IPS-20b (cell line): ENCODE measurements around the gene ALDH1L1.
A peak's percentile ranks its signal among the peaks of the same experiment; 100 is the strongest.

Source experiments
- H3K27ac ChIP-seq: one replicate; pipeline ENCODE4 v1.5.1; 2013; ENCODE audit warnings: low read length
- H3K27me3 ChIP-seq: 2 replicates; pipeline ENCODE4 v1.6.1; 2013; ENCODE audit warnings: mild to moderate bottlenecking, low read length, inconsistent platforms; ENCODE audit not compliant: insufficient read depth
- H3K36me3 ChIP-seq: 2 replicates; pipeline ENCODE4 v1.6.1; 2013; ENCODE audit warnings: low read depth, mild to moderate bottlenecking, inconsistent platforms, low read length, moderate library complexity; ENCODE audit not compliant: insufficient read depth
- H3K4me1 ChIP-seq: 2 replicates; pipeline ENCODE4 v1.6.1; 2013; ENCODE audit warnings: mild to moderate bottlenecking, control low read depth, inconsistent platforms, low read length, moderate library complexity; ENCODE audit not compliant: insufficient read depth
- H3K4me3 ChIP-seq: 2 replicates; pipeline ENCODE4 v1.5.1; 2013; ENCODE audit warnings: mild to moderate bottlenecking, low read length, inconsistent platforms
- H3K9ac ChIP-seq: 2 replicates; pipeline ENCODE4 v1.6.1; 2013; ENCODE audit warnings: low read depth, mild to moderate bottlenecking, inconsistent platforms, low read length, moderate library complexity
- H3K9me3 ChIP-seq: 2 replicates; pipeline ENCODE4 v1.6.1; 2013; ENCODE audit warnings: mild to moderate bottlenecking, low read depth, low read length, inconsistent platforms; ENCODE audit not compliant: insufficient read depth

ALDH1L1 gene

GRCh38 chr3:126180477-126181397 lies at the start of gene ALDH1L1:
Gene ALDH1L1 (minus strand): TSS chr3:126180586. CDS start chr3:126160979, 19,607 bp downstream.
- H3K4me3 ChIP-seq: peak within 1 kb of the TSS; percentile 77
- H3K9me3 ChIP-seq: no peaks in the 10 kb centered on the region
- no peaks in the 10 kb centered on the region for H3K4me1 ChIP-seq
- H3K27me3 ChIP-seq: peaks cover 45% of the 10 kb centered on the region
- no peaks in the 10 kb centered on the region for H3K36me3 ChIP-seq
- H3K27ac ChIP-seq: no peak within 1 kb of the TSS
- H3K9ac ChIP-seq: peak within 1 kb of the TSS; percentile 69; the same call in 1 of the 2 replicates

- no peaks in the 10 kb centered on the region for H3K27me3 ChIP-seq
- H3K9me3 ChIP-seq: no peaks in the 10 kb centered on the region
- no peaks in the 10 kb centered on the region for H3K36me3 ChIP-seq
- no peak overlapping the region for H3K9ac ChIP-seq
- H3K27ac ChIP-seq: no peak overlapping the region
- no peak overlapping the region for H3K4me3 ChIP-seq
- no peaks in the 10 kb centered on the region for H3K4me1 ChIP-seq
Measured at GRCh38 chr3:126226374-126226773, 46.0 kb upstream of the ALDH1L1 start.

GRCh38 chr3:126216416-126216815 lies 36.0 kb upstream of the ALDH1L1 start:
- Histone ChIP-seq H3K9me3 (no peaks in the 10 kb centered on the region), H3K9ac (no peak overlapping the region), H3K27me3 (peaks cover 42% of the 10 kb centered on the region), H3K27ac (no peak overlapping the region), H3K4me1 (no peaks in the 10 kb centered on the region; the same call in 1 of the 2 replicates), H3K4me3 (no peak overlapping the region), H3K36me3 (no peaks in the 10 kb centered on the region)

DNA sequence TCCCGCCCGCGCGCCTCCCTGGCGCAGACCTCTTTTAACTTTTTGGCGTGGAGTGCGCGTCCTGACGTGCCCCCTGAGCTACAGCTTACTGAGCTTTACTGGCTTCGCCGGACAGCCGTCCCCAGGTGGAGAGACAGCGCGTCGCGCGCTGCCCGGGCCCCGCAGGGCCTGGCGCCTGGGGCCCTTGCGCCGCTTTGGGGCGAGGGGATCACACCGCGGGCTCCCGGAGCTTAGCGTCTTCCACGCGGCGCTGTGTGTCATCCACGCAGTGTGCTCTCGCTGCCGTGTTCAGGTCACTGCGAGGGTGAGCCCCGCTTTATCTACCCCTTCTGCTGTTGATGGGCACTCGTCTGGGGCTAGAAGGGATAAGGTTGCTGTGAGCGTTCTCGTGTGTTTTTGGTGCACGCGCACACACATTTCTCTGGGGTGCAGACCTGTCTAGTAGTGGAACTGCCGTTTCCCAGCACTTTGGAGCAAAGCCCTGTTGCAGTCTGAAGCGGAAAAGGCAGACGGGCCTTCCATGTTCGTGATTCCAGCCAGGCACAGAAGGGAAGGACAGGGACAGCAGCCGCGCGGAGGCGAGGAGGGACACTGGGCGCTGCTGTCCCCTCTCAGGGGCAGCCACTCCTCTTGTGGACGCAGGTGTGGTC lies 33.1 kb upstream of the ALDH1L1 start:
- H3K27ac ChIP-seq: no peak overlapping the region
- no peaks in the 10 kb centered on the region for H3K9me3 ChIP-seq

DNA sequence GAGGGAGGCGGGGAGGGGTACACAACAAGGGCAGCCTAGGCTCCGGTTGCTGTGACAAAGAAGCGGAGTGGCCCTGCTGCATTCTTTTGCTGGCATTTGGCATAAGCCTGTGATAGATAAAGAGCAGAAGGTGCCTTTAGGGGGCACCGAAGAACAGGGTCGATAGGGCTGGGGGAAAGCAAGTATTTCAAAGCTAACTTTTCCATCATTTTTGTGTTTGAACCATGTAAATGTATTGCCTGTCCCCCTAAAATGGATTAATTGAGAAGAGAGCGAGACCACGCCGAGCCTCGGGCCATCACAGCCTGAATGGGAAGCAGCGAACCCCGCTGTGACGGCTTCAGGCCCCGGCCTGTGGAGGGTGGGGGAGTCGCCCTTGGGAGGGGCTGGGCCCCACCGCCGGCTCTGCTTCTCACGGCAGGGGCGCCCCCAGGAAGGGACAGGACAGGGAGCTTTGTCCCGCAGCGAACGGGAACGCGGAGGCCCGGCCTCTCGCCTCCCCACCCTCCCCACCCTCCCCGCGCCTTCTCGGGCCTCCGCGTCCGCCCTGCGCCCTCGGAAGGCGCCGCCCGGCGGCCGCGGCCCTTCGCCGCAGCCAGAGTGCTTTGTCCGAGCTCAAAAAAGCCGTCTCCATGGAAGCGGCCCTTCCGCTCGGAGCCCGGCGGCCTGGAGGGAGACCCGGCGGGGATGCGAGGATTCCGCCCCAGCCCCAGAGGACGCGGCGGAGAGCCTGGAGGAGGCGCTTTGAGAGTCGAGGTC lies 32.4 kb upstream of the ALDH1L1 start:
- Histone ChIP-seq H3K9ac (peak overlapping the region; percentile 73; the same call in 1 of the 2 replicates), H3K27ac (no peak overlapping the region), H3K4me1 (no peaks in the 10 kb centered on the region; the same call in 1 of the 2 replicates), H3K9me3 (no peaks in the 10 kb centered on the region), H3K36me3 (no peaks in the 10 kb centered on the region), H3K27me3 (peaks cover 45% of the 10 kb centered on the region), H3K4me3 (peak overlapping the region; percentile 56)

More for the DNA sequence above, 33.1 kb upstream of the ALDH1L1 start:
- Histone ChIP-seq H3K9ac (peak overlapping the region; percentile 73), H3K27me3 (peaks cover 45% of the 10 kb centered on the region), H3K36me3 (no peaks in the 10 kb centered on the region), H3K4me1 (no peaks in the 10 kb centered on the region; the same call in 1 of the 2 replicates), H3K4me3 (peak overlapping the region; percentile 56)

DNA sequence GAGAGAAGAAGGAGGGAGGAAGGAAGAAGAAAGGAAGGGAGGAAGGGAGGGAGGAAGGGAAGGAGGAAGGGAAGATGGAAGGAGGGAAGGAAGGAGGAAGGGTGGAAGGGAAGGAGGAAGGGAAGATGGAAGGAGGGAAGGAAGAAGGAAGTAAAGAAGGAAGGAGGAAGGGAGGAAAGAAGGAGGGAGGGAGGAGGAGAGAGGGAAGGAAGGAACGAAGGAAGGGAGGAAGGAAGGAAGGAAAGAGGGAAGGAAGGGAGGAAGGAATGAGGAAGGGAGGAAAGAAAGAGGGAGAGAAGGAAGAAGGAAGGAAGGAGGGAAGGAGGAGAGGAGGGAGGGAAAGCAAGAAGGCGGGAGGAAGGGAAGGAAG lies 31.8 kb upstream of the ALDH1L1 start:
- Histone ChIP-seq H3K27me3 (peaks cover 45% of the 10 kb centered on the region), H3K4me1 (no peaks in the 10 kb centered on the region; the same call in 1 of the 2 replicates), H3K9me3 (no peaks in the 10 kb centered on the region), H3K36me3 (no peaks in the 10 kb centered on the region), H3K4me3 (peak overlapping the region; percentile 56), H3K27ac (no peak overlapping the region), H3K9ac (peak overlapping the region; percentile 72; the same call in 1 of the 2 replicates)

DNA sequence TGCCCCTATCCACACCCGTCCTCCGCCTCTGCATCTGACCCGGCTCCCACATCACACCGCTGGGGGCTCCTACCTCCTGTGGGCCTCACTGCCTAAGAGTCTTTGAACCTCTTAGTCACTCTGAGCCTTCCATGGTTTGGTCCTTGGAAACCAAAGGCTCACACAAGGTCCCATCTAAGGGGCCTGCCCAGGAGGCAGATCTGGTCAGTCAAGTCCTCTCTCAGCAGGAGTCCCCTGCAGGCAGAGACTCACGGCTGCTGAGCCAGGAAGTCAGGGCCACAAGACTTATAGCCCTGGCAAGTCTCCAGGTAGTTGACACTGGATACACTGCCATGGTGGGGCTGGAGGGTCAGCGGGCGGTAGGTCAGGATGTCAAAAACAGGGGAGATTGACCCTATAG lies 31.2 kb upstream of the ALDH1L1 start:
- Histone ChIP-seq H3K27ac (no peak overlapping the region), H3K27me3 (peaks cover 41% of the 10 kb centered on the region), H3K4me3 (no peak overlapping the region), H3K36me3 (no peaks in the 10 kb centered on the region), H3K4me1 (no peaks in the 10 kb centered on the region; the same call in 1 of the 2 replicates), H3K9ac (no peak overlapping the region), H3K9me3 (no peaks in the 10 kb centered on the region)

GRCh38 chr3:126210606-126211005 lies 30.2 kb upstream of the ALDH1L1 start:
- H3K27me3 ChIP-seq: peaks cover 36% of the 10 kb centered on the region
- no peak overlapping the region for H3K9ac ChIP-seq
- H3K27ac ChIP-seq: no peak overlapping the region

DNA sequence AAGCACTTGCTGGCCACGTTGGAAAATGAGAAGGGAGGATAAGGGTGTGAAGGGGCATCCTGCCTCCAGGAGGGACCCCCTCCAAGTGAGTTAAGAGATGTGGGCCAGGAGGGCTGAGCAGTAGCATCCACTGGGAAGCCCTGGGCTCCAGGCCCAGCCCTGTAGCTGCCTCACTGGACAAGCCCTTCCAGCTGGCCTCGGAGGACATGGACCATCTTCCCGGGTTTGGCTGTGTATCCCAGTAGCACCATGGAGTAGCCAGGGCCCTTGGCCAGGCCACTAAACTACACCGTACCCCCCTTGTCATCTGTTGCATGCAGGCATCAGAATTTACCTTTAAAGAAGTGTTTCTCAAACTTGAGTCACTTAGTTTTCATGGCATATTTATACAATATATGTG lies 29.4 kb upstream of the ALDH1L1 start:
- no peaks in the 10 kb centered on the region for H3K9me3 ChIP-seq

More at GRCh38 chr3:126210606-126211005, 30.2 kb upstream of the ALDH1L1 start:
- Histone ChIP-seq H3K36me3 (no peaks in the 10 kb centered on the region), H3K4me3 (no peak overlapping the region), H3K4me1 (no peaks in the 10 kb centered on the region; the same call in 1 of the 2 replicates), H3K9me3 (no peaks in the 10 kb centered on the region)

GRCh38 chr3:126208606-126209256 lies 28.3 kb upstream of the ALDH1L1 start:
- no peaks in the 10 kb centered on the region for H3K9me3 ChIP-seq
- no peak overlapping the region for H3K4me3 ChIP-seq
- peaks cover 18% of the 10 kb centered on the region for H3K27me3 ChIP-seq
- H3K4me1 ChIP-seq: no peaks in the 10 kb centered on the region; the same call in 1 of the 2 replicates
- no peak overlapping the region for H3K27ac ChIP-seq
- H3K9ac ChIP-seq: no peak overlapping the region
- no peaks in the 10 kb centered on the region for H3K36me3 ChIP-seq

More for the DNA sequence above, 29.4 kb upstream of the ALDH1L1 start:
- peaks cover 28% of the 10 kb centered on the region for H3K27me3 ChIP-seq
- no peaks in the 10 kb centered on the region for H3K36me3 ChIP-seq
- H3K9ac ChIP-seq: no peak overlapping the region
- no peak overlapping the region for H3K4me3 ChIP-seq
- no peak overlapping the region for H3K27ac ChIP-seq
- no peaks in the 10 kb centered on the region; the same call in 1 of the 2 replicates for H3K4me1 ChIP-seq

DNA sequence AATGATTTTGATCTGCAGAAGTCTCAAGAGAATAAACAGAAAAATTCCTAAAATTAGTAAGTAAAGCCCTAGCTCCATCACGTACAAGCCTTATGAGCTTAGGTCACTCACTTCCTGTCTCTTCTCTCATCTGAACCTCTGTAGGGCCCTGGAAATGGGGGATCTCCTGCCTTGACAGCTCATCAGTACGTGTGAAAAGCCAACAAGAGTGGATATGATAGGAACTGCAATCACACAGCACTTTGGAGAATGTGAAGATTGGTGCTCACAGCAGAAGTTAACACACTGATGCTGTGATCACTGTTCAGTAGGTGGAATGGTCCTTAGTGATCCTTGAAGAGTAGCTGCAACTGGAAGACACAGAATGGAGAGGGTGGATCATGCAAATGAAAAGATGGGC lies 27.8 kb upstream of the ALDH1L1 start:
- no peaks in the 10 kb centered on the region; the same call in 1 of the 2 replicates for H3K4me1 ChIP-seq
- H3K9ac ChIP-seq: no peak overlapping the region
- H3K9me3 ChIP-seq: no peaks in the 10 kb centered on the region
- no peak overlapping the region for H3K27ac ChIP-seq
- no peaks in the 10 kb centered on the region for H3K36me3 ChIP-seq
- H3K4me3 ChIP-seq: no peak overlapping the region
- peaks cover 13% of the 10 kb centered on the region for H3K27me3 ChIP-seq
